ENCODE results near the gene CCDC171. TPM values are rescaled to one million over a fixed set of nuclear protein-coding genes. Genes with fewer than 3 reads are reported as not detected.

The CCDC171 gene
- total RNA-seq, 1 experiment from 2014 or later = 2.6 TPM

DNA sequence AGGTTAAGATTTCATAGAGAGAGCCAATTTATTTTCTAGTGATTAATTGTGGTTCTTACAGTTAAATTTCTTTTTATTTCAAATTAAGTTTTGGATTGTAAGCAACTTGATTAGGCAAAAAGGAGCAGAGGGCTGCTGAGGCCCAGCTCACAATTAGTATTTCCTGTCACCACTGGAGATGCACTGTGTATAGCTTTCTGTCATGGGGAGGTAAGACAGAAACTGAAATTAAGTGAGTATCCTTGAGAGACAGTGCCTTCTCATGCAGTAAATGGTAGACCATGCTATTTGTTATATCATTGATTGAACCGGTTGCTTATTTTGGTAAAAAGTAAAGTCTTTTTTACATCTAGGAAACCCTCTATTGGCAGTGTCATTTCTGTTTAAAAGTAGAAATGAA, 190.7 kb downstream of the CCDC171 start (continued):
- TF ChIP-seq ZBTB33 (IDR thresholded peaks at IDR 0.05; ENCODE audit: extremely low read depth, insufficient replicate concordance, low read length) (no peak), CEBPB (IDR thresholded peaks at IDR 0.05; ENCODE audit: low read depth) (no peak), TCF7L2 (IDR thresholded peaks at IDR 0.05; ENCODE audit: borderline replicate concordance, extremely low read depth, insufficient read depth, insufficient read length) (no peak), RAD21 (IDR thresholded peaks at IDR 0.05; ENCODE audit: low read depth) (no peak), JUND (IDR thresholded peaks at IDR 0.05) (no peak)

DNA sequence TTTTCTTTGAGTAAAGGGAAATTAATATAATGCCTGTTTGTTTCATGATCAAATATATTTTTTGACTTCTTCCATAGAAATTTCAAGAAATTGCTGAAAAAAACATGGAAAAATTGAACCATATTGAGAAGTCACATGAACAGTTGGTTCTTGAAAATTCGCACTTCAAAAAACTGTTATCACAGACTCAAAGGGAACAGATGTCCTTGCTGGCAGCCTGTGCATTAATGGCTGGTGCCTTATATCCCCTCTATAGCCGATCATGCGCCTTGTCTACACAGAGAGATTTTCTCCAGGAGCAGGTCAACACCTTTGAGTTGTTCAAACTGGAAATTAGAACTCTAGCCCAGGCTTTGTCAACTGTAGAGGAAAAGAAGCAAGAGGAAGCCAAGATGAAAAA, 191.4 kb downstream of the CCDC171 start:
- no peaks in the 10 kb centered on the region for H3K36me3 ChIP-seq (ENCODE audit: control insufficient read depth in 1 of 2, insufficient read depth in 2 of 2, low read length in 2 of 2)
- no peak overlapping the region for H3K27ac ChIP-seq (ENCODE audit: low read depth, low read length)
- no peak overlapping the region for H3K4me2 ChIP-seq (ENCODE audit: low read length)
- intact Hi-C loops (cut with micrococcal nuclease) = no loop called here
- H2AFZ ChIP-seq (ENCODE audit: low read depth, low read length, poor library complexity, severe bottlenecking) = no peak overlapping the region
- H3K79me2 ChIP-seq (ENCODE audit: insufficient read depth, low read length) = no peaks in the 10 kb centered on the region
- H3K9ac ChIP-seq (ENCODE audit: low read length) = no peak overlapping the region
- H3K9me3 ChIP-seq (ENCODE audit: control insufficient read depth in 1 of 2, insufficient read depth in 1 of 2, low read depth in 1 of 2, low read length in 2 of 2) = no peaks in the 10 kb centered on the region
- CTCF ChIA-PET = no interaction called here
- no peaks in the 10 kb centered on the region for H3K27me3 ChIP-seq (ENCODE audit: insufficient read depth, low read length)
- POLR2A ChIA-PET = no interaction called here
- H4K20me1 ChIP-seq (ENCODE audit: insufficient read depth) = no peaks in the 10 kb centered on the region
- no peaks in the 10 kb centered on the region for H3K9me2 ChIP-seq (ENCODE audit: insufficient read depth)
- H3K4me1 ChIP-seq (ENCODE audit: control insufficient read depth in 1 of 2, insufficient read depth in 2 of 2, low read length in 2 of 2) = no peaks in the 10 kb centered on the region
- RAD21 ChIA-PET (ENCODE audit: low non-redundant PET in 1 of 2, low total read pairs in 2 of 2, uncharacterized antibody in 2 of 2, unreplicated experiment in 2 of 2) = no interaction called here
- no peak for TF ChIP-seq EGR1 (IDR thresholded peaks at IDR 0.05; ENCODE audit: low read depth)
- TF ChIP-seq ATF3 (IDR thresholded peaks at IDR 0.05) = no peak
- no peak for TF ChIP-seq POLR2A (IDR thresholded peaks at IDR 0.05; ENCODE audit: borderline replicate concordance, extremely low read depth, insufficient read depth, insufficient read length)
- no peak for TF ChIP-seq ZNF274 (IDR thresholded peaks at IDR 0.05; ENCODE audit: low read depth, low read length)
- no peak for TF ChIP-seq SIN3A (IDR thresholded peaks at IDR 0.05; ENCODE audit: low read depth)
- no peak for TF ChIP-seq RAD21 (IDR thresholded peaks at IDR 0.05; ENCODE audit: low read depth)
- TF ChIP-seq MAX (IDR thresholded peaks at IDR 0.05) = no peak
- TF ChIP-seq TCF7L2 (IDR thresholded peaks at IDR 0.05; ENCODE audit: borderline replicate concordance, extremely low read depth, insufficient read depth, insufficient read length) = no peak
- TF ChIP-seq ZFX (IDR thresholded peaks at IDR 0.05) = no peak
- TF ChIP-seq JUND (IDR thresholded peaks at IDR 0.05) = no peak
- TF ChIP-seq EZH2phosphoT487 (IDR thresholded peaks at IDR 0.05; ENCODE audit: borderline replicate concordance) = no peak
- TF ChIP-seq FOSL1 (IDR thresholded peaks at IDR 0.05; ENCODE audit: low read depth) = no peak
- no peak for TF ChIP-seq CBX3 (IDR thresholded peaks at IDR 0.05; ENCODE audit: low read depth)
- no peak for TF ChIP-seq ELF1 (IDR thresholded peaks at IDR 0.05; ENCODE audit: borderline replicate concordance, low read depth)
- TF ChIP-seq, protein P1, sequence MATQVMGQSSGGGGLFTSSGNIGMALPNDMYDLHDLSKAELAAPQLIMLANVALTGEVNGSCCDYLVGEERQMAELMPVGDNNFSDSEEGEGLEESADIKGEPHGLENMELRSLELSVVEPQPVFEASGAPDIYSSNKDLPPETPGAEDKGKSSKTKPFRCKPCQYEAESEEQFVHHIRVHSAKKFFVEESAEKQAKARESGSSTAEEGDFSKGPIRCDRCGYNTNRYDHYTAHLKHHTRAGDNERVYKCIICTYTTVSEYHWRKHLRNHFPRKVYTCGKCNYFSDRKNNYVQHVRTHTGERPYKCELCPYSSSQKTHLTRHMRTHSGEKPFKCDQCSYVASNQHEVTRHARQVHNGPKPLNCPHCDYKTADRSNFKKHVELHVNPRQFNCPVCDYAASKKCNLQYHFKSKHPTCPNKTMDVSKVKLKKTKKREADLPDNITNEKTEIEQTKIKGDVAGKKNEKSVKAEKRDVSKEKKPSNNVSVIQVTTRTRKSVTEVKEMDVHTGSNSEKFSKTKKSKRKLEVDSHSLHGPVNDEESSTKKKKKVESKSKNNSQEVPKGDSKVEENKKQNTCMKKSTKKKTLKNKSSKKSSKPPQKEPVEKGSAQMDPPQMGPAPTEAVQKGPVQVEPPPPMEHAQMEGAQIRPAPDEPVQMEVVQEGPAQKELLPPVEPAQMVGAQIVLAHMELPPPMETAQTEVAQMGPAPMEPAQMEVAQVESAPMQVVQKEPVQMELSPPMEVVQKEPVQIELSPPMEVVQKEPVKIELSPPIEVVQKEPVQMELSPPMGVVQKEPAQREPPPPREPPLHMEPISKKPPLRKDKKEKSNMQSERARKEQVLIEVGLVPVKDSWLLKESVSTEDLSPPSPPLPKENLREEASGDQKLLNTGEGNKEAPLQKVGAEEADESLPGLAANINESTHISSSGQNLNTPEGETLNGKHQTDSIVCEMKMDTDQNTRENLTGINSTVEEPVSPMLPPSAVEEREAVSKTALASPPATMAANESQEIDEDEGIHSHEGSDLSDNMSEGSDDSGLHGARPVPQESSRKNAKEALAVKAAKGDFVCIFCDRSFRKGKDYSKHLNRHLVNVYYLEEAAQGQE (IDR thresholded peaks at IDR 0.05; ENCODE audit: low read depth) = no peak
- no peak for TF ChIP-seq SRF (IDR thresholded peaks at IDR 0.05; ENCODE audit: low read depth)
- TF ChIP-seq EZH2 (IDR thresholded peaks at IDR 0.05) = no peak
- TF ChIP-seq CEBPB (IDR thresholded peaks at IDR 0.05; ENCODE audit: low read depth) = no peak
- TF ChIP-seq SP1 (IDR thresholded peaks at IDR 0.05; ENCODE audit: low read depth) = no peak
- H3K4me3 ChIP-seq (replicated peaks in 1 of 2; ENCODE audit: low read depth in 1 of 2, low read length in 2 of 2) = no peak overlapping the region
- BruUV-seq (replicated peaks) = no TSS peak
- ATAC-seq (no peak), DNase-seq (ENCODE audit: low read depth, low spot score) (no peak)
